ENCODE data around the gene NECAB3.

DNA sequence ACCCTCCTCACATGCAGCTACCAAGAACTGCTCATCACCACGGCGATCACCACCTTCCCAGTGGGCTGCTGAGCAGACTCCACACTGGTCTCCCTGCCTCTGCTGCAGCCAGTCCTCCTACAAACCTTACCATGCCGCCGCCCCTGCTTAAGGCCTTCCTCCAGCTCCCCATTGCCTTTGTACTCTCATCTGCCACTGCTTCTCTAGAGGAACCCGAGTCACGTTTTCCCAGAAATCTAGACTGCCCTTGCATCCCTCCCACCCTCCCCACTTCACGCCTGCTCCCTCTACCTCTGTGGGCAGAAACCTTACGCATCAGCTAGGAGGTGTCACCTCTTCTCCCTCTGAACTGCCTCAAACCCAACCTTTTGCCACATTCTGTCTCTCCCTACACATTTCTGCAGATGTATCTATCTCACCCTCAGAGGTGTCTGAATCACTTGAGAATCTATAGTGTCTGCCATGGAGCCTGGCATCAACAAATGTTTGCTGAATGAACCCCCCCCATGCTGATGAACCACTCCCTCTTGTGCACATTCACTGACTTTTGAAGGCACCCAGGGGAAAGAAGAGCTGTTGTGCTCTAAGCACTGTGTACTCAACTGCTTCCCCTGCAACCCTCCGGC is 7.6 kb upstream of the NECAB3 start:
- TF ChIP-seq, protein P1, sequence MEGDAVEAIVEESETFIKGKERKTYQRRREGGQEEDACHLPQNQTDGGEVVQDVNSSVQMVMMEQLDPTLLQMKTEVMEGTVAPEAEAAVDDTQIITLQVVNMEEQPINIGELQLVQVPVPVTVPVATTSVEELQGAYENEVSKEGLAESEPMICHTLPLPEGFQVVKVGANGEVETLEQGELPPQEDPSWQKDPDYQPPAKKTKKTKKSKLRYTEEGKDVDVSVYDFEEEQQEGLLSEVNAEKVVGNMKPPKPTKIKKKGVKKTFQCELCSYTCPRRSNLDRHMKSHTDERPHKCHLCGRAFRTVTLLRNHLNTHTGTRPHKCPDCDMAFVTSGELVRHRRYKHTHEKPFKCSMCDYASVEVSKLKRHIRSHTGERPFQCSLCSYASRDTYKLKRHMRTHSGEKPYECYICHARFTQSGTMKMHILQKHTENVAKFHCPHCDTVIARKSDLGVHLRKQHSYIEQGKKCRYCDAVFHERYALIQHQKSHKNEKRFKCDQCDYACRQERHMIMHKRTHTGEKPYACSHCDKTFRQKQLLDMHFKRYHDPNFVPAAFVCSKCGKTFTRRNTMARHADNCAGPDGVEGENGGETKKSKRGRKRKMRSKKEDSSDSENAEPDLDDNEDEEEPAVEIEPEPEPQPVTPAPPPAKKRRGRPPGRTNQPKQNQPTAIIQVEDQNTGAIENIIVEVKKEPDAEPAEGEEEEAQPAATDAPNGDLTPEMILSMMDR (IDR thresholded peaks at IDR 0.05), result no peak
- TF ChIP-seq EP300 (IDR thresholded peaks at IDR 0.05), result no peak
